ENCODE data around the gene NEUROD4. TPM values are rescaled to one million over a fixed set of nuclear protein-coding genes. Genes with fewer than 3 reads are reported as not detected.

NEUROD4 gene
- total RNA-seq, 1 experiment from 2014 or later = not detected

- H3K27me3 ChIP-seq (replicated peaks; ENCODE audit: insufficient read depth, low read depth, low read length, poor library complexity) = peaks cover 4% of the 10 kb centered on the region
- H3K4me3 ChIP-seq (ENCODE audit: low read depth, low read length, poor library complexity, severe bottlenecking) = no peak overlapping the region
- no peak for DNase-seq (ENCODE audit: low spot score)
- no peaks in the 10 kb centered on the region for H3K9me3 ChIP-seq (ENCODE audit: low read depth, low read length, poor library complexity, severe bottlenecking)
- intact Hi-C loops (cut with micrococcal nuclease; ENCODE audit: unreplicated experiment) = no loop called here
- ChIA-PET CTCF (no interaction called here), POLR2A (ENCODE audit: low non-redundant PET) (no interaction called here)
- no peak for TF ChIP-seq EZH2 (IDR thresholded peaks at IDR 0.05; ENCODE audit: borderline replicate concordance, low read depth, low read length, poor library complexity, severe bottlenecking)
- no peaks in the 10 kb centered on the region for H3K36me3 ChIP-seq (ENCODE audit: insufficient read depth, low read length, poor library complexity, severe bottlenecking)
- H3K27ac ChIP-seq (ENCODE audit: low read depth, low read length, poor library complexity, severe bottlenecking) = no peak overlapping the region
- no peaks in the 10 kb centered on the region for H3K4me1 ChIP-seq (ENCODE audit: insufficient read depth, low read length, poor library complexity, severe bottlenecking)
- no TSS peak for BruUV-seq (replicated peaks)
Measured at GRCh38 chr12:55058776-55059175, 39.0 kb downstream of the NEUROD4 start.

GRCh38 chr12:55060470-55060869 is 40.7 kb downstream of the NEUROD4 start:
- Histone ChIP-seq H3K4me1 (ENCODE audit: insufficient read depth, low read length, poor library complexity, severe bottlenecking) (no peaks in the 10 kb centered on the region), H3K36me3 (ENCODE audit: insufficient read depth, low read length, poor library complexity, severe bottlenecking) (no peaks in the 10 kb centered on the region), H3K27me3 (replicated peaks; ENCODE audit: insufficient read depth, low read depth, low read length, poor library complexity) (peaks cover 4% of the 10 kb centered on the region), H3K27ac (ENCODE audit: low read depth, low read length, poor library complexity, severe bottlenecking) (no peak overlapping the region), H3K4me3 (ENCODE audit: low read depth, low read length, poor library complexity, severe bottlenecking) (no peak overlapping the region), H3K9me3 (ENCODE audit: low read depth, low read length, poor library complexity, severe bottlenecking) (no peaks in the 10 kb centered on the region)
- intact Hi-C loops (cut with micrococcal nuclease; ENCODE audit: unreplicated experiment) = no loop called here
- TF ChIP-seq EZH2 (IDR thresholded peaks at IDR 0.05; ENCODE audit: borderline replicate concordance, low read depth, low read length, poor library complexity, severe bottlenecking) (no peak), CTCF (conservative IDR thresholded peaks at IDR 0.05; ENCODE audit: low read depth, low read length) (no peak)
- CTCF ChIA-PET = no interaction called here
- no peak for DNase-seq (ENCODE audit: low spot score)
- POLR2A ChIA-PET (ENCODE audit: low non-redundant PET) = no interaction called here
- BruUV-seq (replicated peaks) = no TSS peak

GRCh38 chr12:55061024-55061423 is 41.2 kb downstream of the NEUROD4 start:
- peaks cover 4% of the 10 kb centered on the region for H3K27me3 ChIP-seq (replicated peaks; ENCODE audit: insufficient read depth, low read depth, low read length, poor library complexity)
- TF ChIP-seq CTCF (conservative IDR thresholded peaks at IDR 0.05; ENCODE audit: low read depth, low read length) (no peak), EZH2 (IDR thresholded peaks at IDR 0.05; ENCODE audit: borderline replicate concordance, low read depth, low read length, poor library complexity, severe bottlenecking) (no peak)
- H3K36me3 ChIP-seq (ENCODE audit: insufficient read depth, low read length, poor library complexity, severe bottlenecking) = no peaks in the 10 kb centered on the region
- no peak for DNase-seq (ENCODE audit: low spot score)
- H3K4me1 ChIP-seq (ENCODE audit: insufficient read depth, low read length, poor library complexity, severe bottlenecking) = no peaks in the 10 kb centered on the region
- H3K4me3 ChIP-seq (ENCODE audit: low read depth, low read length, poor library complexity, severe bottlenecking) = no peak overlapping the region
- H3K9me3 ChIP-seq (ENCODE audit: low read depth, low read length, poor library complexity, severe bottlenecking) = no peaks in the 10 kb centered on the region
- ChIA-PET POLR2A (ENCODE audit: low non-redundant PET) (no interaction called here), CTCF (no interaction called here)
- BruUV-seq (replicated peaks) = no TSS peak
- intact Hi-C loops (cut with micrococcal nuclease; ENCODE audit: unreplicated experiment) = no loop called here
- no peak overlapping the region for H3K27ac ChIP-seq (ENCODE audit: low read depth, low read length, poor library complexity, severe bottlenecking)

GRCh38 chr12:55063291-55063690 is 43.5 kb downstream of the NEUROD4 start:
- Histone ChIP-seq H3K4me3 (ENCODE audit: low read depth, low read length, poor library complexity, severe bottlenecking) (no peak overlapping the region), H3K36me3 (ENCODE audit: insufficient read depth, low read length, poor library complexity, severe bottlenecking) (no peaks in the 10 kb centered on the region), H3K27ac (ENCODE audit: low read depth, low read length, poor library complexity, severe bottlenecking) (no peak overlapping the region), H3K4me1 (ENCODE audit: insufficient read depth, low read length, poor library complexity, severe bottlenecking) (peaks cover 3% of the 10 kb centered on the region), H3K9me3 (ENCODE audit: low read depth, low read length, poor library complexity, severe bottlenecking) (no peaks in the 10 kb centered on the region), H3K27me3 (replicated peaks; ENCODE audit: insufficient read depth, low read depth, low read length, poor library complexity) (peaks cover 4% of the 10 kb centered on the region)
- BruUV-seq (replicated peaks) = no TSS peak
- POLR2A ChIA-PET (ENCODE audit: low non-redundant PET) = no interaction called here
- TF ChIP-seq EZH2 (IDR thresholded peaks at IDR 0.05; ENCODE audit: borderline replicate concordance, low read depth, low read length, poor library complexity, severe bottlenecking) (no peak), CTCF (conservative IDR thresholded peaks at IDR 0.05; ENCODE audit: low read depth, low read length) (no peak)
- intact Hi-C loops (cut with micrococcal nuclease; ENCODE audit: unreplicated experiment) = no loop called here
- CTCF ChIA-PET = no interaction called here
- DNase-seq (ENCODE audit: low spot score) = no peak

All from A673 (cell line).